Effector CD8-positive, alpha-beta T cell (primary cell): ENCODE data around the gene RPTOR.

ENCODE experiments used
- DNase-seq: peaks from one replicate; lab custom pipeline; 2025; lab: John Stamatoyannopoulos, UW

The RPTOR gene

DNA sequence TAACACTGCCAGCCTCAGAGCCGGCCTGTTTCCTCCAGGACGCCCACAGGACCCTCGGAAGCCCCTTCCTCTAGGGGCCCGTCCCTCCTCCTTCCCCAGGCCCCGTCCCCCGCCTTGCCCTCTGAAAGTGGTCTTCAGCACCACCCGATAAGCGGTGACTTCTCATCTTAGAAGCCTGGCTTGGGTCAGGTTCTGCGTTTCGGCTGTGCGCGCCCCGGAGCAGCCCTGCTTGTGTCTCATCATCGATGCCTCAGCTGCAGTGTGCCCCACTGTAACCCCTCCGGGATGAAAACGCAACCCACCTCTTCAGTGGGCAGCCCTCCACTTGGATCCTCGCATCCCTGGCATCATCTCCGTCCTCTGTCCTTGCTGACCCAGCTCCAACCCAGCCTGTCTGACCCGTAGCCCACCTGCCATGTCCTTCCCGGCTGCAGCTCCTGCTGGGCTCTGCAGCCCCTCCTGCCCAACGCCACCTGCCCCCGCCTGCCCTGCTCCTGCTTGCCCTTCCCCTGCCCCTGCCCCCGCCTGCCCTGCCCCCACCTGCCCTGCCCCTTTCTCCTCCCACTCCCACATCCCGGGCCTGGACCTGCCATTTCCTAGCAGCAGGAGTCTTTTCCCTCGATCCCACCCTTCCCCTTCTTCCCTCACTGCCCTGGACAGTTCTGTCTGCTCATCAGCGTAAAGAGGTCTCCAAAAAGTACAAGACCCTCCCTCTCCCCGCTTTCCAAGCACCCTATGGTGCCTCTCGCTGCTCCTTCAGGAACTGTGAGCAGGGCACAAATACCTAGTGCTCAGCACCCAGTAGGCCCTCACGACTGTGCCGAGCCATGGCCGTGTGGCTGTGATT lies 334.5 kb downstream of the RPTOR start:
- no peak for DNase-seq

DNA sequence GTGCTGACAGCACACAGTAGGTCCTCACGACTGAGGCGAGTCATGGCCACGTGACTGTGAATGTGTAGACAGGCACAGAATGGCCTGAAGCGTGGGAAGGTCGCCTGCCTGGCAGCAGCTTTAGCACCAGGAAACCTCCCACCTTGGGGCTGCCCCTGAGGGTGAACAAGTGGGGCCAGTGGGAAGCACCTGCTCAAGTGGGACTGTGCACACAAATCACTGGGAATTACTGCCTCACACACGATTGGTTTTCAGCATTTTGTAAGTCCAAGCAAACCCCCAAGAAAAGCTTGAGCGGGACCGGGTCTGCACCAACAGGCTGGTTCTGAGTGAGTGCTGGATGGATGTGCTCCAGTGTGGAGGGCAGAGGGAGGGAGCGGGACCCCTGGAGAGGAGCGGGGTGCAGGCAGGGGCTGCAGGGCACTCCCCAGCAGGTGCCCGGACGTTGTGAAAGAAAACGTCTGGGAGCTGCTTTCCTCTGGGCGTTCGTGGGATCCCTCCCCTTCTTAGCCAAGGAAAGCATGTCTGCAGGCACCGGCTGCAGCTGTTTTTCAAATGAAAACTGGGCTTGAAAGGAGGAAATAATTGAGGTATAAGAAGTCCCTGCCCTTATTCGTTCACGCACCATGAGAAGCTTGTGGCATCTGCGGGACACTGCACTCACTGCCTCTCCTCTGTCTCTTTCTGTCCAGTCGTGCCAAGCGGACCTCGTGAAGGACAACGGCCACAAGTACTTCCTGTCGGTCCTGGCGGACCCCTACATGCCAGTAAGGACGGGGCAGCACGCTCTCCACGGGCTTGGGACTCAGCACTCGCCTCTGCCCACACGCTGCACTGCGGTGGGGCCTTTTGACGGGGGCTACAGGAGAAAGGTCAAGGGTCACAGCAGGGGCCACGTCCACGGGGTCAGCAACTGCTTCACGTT lies 335.3 kb downstream of the RPTOR start:
- no peak for DNase-seq

DNA sequence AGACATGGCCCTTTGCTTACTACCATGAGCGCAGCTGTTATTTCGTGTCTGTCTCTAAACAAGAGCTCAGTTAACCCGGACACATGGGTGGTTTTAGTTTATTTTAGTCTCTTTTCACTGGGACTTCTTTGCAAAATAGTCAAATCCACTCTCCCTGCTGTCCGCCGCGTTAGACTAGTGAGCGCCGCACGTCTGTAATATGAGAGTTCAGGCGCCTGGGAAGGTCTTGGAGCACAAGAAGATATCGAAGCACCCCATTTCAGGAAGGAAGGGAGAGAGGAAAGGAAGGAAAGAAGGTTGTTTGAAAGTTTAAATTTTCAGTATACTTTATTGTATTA lies 336.0 kb downstream of the RPTOR start:
- no peak for DNase-seq

DNA sequence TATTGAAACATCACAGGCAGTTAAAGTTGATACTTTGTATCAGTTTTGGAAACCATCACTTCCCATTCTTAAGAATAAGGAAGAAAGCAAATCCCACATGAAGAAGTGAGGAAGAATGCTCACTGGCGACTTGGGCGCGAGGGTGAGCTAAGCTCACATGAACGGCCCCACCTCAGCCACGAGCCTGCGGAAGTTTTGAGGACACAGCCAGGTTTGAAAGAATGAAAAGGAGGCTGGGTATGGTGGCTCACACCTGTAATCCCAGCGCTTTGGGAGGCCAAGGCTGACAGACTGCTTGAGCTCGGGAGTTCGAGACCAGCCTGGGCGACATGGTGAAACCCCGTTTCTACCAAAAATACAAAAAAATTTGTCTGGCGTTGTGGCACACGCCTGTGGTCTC lies 336.7 kb downstream of the RPTOR start:
- DNase-seq, result no peak

DNA sequence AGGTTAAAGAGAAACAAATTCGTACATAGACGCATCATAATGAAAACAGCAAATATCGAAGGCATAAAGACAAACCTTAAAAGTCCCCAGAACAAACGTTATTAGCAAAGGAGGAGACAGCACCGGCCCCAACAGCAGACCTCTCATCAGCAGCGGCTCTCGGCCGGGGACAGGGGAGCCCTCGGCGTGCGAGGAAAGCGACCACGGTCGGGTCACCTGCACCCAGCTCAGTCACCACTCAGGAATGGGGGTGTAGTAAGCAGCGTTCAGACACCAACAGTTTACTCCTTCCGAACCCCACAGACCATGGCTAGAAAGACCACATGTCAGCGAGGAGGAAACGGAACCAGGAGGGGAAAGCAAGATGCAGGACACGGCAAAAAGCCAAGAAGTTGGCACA lies 337.7 kb downstream of the RPTOR start:
- DNase-seq, result no peak

DNA sequence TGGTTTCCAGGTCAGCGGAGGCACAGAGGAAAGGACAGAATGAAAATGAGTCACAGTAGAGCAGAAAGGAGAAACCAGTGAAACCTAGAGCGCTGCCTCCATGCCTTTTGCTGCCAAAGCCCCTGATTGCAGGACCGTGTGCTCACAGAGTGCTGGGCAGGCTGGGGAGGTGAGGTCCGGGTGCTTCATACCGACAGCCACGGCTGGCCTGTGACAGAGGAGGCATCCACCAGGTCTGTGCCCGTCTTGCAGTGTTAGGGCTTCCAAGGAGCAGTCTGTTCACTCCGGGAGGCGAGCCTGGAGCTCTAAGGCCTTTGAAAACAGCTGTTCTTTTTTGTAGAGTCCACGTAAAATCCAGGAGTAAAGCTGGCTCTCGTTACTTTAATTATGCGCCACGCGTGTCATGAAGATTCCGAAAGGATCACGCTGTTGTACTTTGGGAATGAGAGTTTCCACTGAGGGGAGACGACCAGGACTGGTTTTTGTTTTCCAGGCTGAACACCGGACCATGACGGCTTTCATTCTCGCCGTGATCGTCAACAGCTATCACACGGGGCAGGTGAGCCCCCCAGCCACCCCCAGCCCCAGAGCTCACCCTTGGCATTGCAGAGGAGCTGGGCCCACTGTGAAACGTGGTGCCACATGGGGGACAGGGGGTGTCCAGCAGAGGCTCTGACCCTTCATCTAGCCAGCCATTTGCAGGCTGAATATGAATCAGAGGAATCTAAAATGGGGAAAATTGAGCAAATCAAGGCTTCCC lies 338.5 kb downstream of the RPTOR start:
- DNase-seq, result no peak

DNA sequence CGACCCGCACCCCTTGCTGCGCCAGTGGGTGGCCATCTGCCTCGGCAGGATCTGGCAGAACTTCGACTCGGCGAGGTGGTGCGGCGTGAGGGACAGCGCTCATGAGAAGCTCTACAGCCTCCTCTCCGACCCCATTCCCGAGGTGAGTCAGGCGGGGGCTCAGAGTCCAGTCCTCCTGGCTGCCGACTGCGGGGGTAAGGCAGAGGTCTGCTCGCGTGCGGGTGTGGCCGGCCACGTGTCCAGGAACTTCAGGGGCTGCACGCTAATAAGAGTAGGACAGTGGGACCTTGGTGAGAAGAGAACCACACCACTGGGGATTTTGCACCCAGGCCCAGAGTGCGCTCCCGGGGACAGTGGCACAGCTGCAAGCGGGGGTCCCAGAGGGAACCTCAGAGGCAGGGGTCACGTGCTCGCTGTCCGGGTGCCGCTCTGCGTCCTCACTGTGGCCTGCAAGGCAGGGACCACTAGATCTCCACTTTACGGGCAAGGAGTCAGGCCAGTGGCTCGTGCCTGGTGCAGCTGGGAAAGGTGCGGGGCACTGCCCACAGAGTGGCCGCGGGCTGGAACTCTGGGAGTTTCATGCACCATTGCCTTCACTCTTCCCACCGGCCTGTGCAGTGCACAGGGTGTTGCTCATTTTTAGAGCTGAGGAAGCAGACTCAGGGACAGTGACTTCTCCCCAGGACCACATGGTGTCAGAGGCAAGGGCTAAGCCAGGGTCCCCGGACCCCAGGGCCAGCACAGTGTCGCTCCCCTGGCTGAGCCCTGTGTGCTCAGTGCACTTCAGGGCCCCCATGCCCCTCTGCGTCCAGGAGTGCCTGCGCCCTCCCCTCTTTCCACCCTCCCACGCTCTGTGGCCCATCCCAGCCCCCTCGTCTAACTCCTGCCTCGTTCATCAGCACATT lies 339.4 kb downstream of the RPTOR start:
- DNase-seq, result no peak

DNA sequence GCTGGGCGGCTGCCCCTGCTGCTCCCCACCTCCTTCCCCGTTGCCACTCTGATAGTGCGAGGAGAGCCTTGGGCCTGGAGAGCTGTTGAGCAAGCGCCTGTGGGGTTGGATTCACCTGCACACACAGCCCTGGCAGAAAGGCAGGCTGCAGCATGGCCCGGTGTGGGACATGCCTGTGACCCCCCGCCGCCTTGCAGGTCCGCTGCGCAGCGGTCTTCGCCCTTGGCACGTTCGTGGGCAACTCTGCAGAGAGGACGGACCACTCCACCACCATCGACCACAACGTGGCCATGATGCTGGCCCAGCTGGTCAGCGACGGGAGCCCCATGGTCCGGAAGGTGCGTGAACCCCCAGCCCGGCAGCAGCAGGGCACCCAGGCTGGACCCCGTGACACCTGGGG lies 340.2 kb downstream of the RPTOR start:
- no peak for DNase-seq

DNA sequence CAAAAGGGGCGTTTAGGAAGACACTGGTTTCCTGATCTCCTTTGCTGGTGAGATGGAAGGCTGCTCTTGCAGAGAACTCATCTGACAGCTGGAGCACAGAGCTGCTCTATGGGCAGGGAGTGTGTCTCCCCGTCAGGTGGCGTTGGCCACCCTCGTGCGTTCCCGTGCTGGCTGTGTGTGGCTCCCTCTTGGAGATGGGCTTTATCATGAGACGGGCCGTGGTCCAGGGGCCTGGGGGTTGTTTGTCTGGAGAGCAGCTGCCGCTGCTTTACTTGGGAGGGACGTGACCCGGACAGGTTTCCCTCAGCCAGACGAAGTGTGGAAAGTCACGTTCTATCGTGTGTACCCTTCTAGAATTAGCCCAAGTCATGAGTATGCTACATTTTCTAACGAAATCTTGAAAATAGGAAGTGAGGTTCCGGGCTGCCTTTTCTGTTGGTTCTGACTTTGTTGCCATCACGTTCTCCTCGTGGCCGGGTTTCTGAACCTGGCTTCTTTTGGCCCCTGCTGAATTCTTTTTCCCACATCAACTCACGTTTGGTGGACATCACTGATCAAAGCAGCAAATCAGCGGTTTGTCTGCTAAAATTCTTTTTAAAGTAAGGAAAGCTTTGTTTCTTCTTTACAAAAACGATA lies 341.4 kb downstream of the RPTOR start:
- DNase-seq, result no peak

DNA sequence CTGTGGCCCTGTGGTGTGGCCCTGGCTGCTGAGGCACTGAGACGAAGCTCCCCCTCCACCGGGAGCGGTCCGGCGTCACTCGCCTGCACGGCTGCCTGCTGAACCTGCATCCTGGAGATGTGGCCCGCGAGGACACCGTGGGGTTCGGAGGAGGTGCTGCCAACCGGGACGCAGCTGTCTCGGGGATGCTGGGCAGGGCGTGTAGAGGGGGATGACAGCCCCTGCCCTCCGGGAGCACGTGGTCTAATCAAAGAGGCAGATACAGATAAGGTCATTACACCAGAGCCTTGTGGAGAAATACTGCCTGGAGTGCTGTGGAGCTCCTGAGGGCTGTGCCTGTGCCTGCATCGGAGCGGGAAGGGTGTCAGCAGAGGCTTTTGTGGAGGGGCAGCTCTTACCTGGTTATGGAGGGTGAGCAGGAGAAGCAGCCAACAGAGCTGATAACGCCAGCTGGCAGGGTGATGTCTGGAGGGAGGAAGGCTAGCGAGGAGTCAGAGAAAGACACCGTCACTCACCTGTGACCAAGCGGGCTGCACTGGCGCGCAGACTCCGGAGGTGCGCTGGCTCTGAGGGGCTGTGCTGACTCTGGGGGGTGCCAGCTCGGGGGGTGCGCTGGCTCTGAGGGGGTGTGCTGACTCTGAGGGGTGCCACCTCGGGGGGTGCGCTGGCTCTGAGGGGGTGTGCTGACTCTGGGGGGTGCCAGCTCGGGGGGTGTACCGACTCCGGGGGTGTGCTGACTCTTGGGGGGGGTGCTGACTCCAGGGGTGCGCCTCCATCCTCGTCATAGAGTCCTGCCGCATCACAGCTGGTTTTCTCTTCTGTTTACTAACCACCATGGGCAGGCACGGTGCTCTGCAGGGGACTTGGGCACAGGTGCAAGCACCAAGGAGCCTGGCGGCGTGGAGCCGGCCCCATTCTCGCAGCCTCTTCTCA lies 342.3 kb downstream of the RPTOR start:
- no peak for DNase-seq

DNA sequence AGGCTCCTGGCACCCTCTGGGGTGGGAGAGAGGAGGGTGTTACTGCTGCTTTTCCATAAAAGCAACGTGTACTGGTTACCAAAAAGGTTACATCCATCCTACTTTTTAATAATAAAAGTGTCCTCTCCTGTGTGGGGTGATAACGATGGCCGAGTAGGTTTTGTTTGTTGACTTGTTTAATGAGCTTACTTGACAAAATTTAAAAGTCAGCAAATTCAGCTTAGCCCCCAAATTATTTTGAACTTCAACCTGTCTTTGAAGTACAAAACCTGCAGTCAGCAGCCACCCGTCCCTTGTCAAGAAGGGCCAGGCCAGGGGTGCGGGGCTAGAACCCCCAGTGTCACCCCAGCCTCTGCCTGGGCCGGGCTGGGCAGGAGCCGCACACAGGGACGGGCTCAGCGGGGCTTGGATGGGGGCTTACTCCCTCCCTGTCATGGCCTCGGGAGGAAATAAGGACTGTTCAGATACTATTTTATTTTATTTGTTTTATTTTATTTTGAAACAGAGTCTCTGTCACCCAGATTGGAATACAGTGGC lies 343.1 kb downstream of the RPTOR start:
- DNase-seq, result no peak

DNA sequence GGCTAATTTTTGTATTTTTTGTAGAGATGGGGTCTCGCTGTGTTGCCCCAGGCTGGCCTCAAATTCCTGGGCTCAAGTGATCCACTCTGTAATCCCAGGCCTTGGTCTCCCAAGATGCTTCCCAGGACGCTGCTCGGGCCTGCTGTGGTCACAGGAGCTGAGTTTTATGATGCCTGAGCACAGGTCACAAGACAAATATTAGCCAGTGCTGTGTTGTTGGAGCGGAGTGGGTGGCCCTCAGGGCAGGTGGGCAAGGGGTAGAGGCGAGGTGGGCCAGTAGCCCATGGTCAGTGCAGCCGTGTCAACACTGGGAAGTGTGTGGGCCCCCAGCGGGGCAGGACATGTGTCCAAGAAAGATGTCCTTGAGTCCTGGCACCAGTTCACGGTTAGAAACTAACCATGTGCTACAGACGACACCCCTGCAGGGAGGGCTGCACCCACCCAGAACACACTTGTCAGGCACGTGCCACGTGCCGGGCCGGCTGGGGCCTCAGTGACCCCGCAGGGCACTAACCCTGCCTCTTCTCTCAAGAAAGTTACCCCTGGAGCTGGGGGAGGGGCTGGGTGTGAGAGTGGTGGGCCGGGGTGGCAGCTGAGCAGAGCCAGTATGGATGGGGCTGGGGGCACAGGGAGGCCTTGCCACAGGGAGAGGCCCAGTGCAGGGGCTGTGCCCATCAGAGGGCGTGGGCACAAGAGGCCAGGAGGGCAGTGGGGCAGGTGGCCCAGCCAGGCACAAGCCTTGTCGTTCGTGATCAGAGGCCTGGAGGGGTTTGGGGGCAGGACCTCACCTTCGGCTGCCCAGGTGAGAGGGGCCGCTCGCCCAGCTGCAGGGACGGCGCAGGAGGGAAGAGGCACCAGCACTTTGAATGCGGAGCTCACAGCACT lies 343.9 kb downstream of the RPTOR start:
- no peak for DNase-seq

DNA sequence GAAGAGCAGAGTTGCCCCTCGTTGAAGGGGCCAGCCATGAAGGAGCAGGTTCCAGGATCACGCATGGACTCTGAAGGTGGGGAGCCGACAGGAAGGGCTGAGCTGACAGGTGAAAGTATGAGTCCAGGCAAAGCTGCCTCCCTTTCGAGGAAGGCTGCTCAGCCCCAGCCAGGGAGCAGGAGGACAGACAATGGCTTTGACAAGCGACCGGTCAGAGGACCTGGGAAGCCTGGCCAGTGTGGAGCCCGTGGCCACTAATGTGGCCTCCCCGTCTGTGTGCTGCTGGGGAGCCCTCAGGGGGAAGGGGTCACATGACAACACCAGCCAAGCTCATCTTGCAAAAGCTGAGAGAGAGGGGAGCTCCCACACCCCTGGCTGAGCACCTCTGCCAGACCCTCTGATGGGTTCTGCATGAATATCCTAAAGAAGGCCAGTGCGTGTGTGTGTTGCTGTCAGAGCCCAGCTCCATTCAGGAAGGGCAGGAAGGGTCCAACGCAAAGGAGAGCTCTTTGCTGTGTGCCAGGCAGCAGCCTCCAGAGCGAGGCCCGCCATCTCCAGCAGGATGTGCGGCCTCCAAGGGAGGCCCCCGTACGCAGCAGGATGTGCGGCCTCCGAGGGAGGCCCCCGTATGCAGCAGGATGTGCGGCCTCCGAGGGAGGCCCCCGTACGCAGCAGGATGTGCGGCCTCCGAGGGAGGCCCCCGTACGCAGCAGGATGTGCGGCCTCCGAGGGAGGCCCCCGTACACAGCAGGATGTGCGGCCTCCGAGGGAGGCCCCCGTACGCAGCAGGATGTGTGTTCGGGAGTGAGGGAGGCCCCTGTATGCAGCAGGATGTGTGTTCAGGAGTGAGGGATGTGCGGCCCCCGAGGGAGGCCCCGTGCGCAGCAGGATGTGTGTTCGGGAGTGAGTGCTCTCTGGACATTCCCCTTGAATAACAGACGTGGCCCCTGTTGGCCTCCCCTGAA lies 344.9 kb downstream of the RPTOR start:
- DNase-seq, result no peak

DNA sequence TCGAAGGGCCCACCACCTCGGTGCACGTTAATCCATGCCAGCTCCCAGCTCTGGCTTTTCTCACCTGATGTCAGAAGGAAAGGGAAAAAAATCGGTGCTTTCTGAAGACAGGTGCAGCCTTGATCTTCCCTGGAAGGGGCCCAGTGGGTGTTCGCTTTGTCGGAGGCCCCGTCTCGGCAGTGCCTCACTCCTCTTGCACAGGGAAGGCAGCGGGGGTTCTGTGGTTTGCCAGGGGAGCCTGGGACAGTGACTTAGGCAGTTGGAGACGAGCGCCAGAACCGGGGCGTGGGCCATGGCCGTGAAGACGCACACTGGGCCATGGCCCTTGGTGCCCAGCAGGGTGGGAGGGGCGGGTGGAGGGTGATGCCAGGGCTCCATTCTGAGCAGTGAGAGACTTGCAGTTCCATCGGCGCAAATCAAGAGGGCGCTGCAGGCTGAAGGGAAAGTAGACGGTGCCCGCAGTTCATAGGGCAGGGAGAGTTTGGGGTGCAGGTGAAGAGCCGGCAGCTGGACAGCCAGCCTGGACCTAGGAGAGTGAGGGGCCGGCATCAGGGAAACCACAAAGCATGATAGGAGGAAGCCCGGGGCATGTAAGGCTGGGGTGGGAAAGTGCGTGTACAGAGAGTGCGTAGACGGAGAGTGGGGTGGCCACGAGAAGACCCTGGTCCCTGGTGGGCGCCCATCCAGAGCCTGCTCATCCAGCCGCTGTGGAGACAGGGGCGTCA lies 345.7 kb downstream of the RPTOR start:
- DNase-seq, result no peak

DNA sequence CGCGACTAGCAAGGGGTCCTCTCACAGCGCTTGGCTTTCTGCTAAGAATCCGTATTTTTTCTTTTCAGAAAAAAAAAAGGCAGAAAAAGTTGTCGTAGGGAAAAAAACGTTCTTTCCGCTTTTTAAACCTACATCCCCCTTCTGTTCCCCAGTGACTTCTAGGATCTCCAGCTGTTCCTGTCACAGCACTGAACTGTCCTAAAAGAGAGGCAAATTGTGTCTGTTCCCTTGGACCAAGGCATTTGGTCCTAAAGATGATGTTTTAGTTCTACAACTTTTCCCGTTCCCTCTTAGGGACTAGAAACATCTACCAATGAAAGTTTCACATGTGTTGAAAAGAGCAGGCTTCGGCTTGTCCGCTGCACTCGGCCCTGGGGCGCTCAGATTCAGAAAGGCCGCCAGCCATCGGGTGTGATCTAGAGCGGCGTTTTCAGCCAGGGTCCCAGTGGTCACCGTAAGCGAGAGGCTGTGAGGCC lies 346.3 kb downstream of the RPTOR start:
- DNase-seq, result no peak

DNA sequence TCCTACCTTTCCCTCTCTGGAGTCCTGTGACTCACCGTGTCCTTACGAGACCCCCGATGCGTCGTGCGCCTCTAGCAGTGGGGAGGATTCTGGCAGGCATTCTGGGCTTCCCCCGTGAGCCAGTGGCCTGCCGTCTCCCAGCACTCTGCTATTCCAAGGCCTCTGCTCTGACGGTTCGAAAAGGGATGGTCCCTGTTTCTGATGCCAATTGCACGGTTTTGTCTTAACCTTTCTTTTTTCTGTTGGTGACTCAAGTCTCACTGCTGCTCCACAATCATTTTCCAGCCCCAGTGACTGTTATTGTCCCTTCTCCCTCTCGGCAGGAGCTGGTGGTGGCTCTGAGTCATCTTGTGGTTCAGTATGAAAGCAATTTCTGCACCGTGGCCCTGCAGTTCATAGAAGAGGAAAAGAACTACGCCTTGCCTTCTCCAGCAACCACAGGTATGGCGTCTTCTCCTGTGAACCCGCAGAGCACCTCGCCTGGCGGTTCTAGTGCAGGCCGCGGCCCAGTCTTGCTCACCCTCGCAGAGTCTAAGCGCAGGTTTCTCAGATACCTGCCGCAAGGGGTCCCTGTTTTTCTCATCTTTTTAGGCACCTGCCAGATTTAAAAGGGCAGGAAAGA lies 346.9 kb downstream of the RPTOR start:
- peak; percentile 19 for DNase-seq
